HG02973 (cell line): ENCODE data around the gene SSTR4.

ENCODE experiments used
- ATAC-seq: cut with Tn5 transposase; IDR thresholded peaks from one replicate; pipeline ENCODE4 v1.9.1; 2021; ENCODE audit warnings: moderate library complexity; ENCODE audit not compliant: unreplicated experiment

SSTR4 gene

DNA sequence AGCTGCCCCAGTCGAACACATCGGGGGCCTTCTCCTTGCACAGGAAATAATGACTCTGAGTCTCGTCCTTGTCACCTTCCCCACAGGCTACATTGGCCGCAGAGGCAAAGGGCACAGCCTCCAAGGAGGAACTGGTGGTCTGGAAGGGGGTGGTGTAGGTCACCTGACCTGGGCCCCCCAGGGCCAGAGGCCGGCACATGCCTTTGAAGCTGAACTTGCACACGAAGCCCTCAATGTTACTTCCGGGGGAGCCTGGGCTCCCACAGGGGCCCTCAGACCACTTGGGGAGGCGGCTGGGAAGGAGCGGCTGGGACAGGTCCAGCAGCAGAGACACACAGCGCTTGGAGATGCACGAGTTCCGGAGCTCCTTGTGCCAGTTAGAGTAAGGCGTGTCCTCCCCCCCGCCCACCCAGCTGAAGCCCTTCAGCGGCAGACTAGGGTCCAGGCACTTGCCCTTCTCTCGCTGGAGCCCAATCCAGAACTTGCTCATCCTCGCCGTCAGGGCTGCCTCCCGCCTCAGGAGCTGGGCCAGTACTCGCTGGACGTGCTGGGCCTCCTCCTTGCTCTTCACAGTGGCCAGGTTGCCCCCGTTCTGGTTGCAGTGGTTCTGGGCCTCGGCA is 50.4 kb downstream of the SSTR4 start:
- ATAC-seq: no peak

DNA sequence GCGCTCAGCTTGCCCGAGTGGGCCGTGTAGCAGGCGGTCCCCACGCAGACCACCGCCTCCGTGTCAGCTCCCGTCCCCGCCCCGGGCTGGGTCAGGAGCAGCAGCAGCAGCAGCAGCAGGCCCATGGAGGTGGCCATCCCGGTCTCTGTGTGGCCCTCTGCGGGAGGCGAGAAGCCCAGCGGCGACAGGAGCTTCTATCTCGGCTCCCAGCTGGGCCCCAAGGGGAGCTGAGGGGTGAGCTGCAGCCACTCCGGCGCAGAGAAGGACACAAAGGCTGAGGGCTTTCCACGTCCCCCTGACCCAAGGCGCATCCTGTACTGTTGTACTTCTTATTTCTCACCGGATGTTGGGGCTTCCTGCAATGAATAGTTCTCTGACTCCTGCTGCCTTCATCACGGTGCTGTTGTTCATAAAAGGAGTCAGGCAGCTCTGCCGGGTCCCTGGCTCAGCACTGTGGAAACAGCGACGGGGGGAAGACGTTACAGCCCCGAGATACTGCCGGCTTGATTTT is 51.0 kb downstream of the SSTR4 start, which contains the start of gene CD93:
CD93 (minus strand) TSS at position 269 of the 511 bp plus-strand sequence; CDS start at position 137, 132 bp downstream.
- no peak for ATAC-seq

DNA sequence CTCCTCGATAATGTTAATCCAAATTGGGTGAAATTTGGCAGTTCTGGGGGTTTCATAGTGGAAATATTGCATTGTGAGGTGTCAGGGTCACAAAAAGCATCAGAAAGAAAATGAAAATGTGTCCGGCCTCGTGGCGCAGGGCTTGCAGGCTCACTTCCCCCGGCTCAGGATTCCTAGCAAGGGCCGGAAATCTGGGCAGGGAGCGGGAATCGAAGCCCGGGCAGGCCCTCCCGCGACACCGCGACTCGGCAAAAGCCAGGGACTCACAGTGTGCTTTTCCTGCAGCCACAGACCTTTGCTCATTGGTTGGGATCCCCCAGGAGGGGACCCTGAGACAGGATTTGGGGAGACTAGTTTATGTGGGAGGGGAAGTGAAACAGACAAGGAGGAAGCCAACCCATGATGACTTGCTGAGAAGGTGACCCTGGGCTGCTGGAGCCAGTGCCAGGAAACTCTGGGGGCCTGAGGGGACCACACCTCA is 51.9 kb downstream of the SSTR4 start:
- no peak for ATAC-seq

DNA sequence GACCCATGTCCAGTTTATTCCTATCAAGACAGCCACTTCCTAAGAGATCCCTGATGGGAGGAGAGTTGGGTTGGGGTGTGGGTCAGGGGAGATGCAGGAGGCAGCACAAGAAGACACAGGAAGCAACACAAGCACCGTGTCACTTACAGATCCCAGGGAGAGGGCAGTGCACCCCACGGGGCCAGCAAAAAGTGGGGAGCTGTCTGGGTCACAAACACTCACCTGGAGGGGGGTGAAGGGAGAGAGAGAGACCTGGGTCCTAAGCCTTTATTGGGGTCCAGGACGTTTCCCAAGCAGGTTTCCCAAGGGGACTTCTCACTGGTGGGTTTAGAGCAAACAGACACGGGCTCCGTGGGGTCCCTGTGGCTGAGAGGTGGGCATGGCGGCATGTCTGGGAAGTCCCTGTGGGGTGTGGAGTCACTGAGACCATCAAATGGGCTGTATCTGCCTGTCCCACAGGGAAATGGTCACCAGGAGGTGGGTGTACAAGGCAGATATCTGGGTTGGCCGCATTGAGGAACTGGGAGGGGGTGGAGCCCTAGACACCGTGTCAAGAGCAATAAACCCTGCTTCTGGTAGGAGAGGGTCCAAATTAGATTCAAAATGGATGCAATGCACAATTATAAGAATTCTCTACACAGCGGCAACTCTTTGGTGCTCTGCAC is 52.6 kb downstream of the SSTR4 start:
- no peak for ATAC-seq
